Peyer's patch (tissue), 4 donors: ENCODE results near the gene WDR18. TPM values are rescaled to one million over a fixed set of nuclear protein-coding genes. Genes with fewer than 3 reads are reported as not detected.

Experiments used
- DNase-seq, 3 donors: peaks; one replicate each; pipeline ENCODE4 v3.0.0-alpha.2; 2017 to 2019
- H3K27ac ChIP-seq, 4 donors: fragments of 200-600 bp; sonication (generic); one replicate each; pipeline ENCODE4 v1.5.1; 2016 to 2019
- H3K27me3 ChIP-seq, 2 donors: fragments of 200-600 bp; sonication (generic); one replicate each; pipeline ENCODE4 v1.5.1; 2019
- H3K36me3 ChIP-seq, 3 donors: fragments of 200-600 bp; sonication (generic); one replicate each; pipeline ENCODE4 v1.5.1; 2016 to 2019
- H3K4me1 ChIP-seq, 4 donors: fragments of 200-600 bp; sonication (generic); one replicate each; pipeline ENCODE4 v1.5.1; 2016 to 2019
- H3K4me3 ChIP-seq, 4 donors: fragments of 200-600 bp; sonication (generic); 1 replicate in 3 of 4; 2 replicates in 1 of 4; pipeline ENCODE4 v1.5.1; 2016 to 2019; ENCODE audit warnings: mild to moderate bottlenecking in 1 of 4
- H3K9me3 ChIP-seq, 4 donors: fragments of 200-600 bp; sonication (generic); one replicate each; pipeline ENCODE4 v1.5.1; 2016 to 2019; ENCODE audit warnings: mild to moderate bottlenecking in 1 of 4
- CTCF ChIP-seq, 6 experiments: fragments of 450-650 bp in 4 of 6; fragments of 200-600 bp in 2 of 6; sonication (generic) in 1 of 6; IDR thresholded peaks; one replicate each; pipeline ENCODE4 v1.5.1; 2017 to 2019; ENCODE audit warnings: antibody characterized with exemption in 6 of 6, mild to moderate bottlenecking in 3 of 6, moderate library complexity in 1 of 6
- POLR2A ChIP-seq, 2 donors: fragments of 450-650 bp; IDR thresholded peaks; one replicate each; pipeline ENCODE4 v1.5.1; 2017; ENCODE audit warnings: antibody characterized with exemption in 2 of 2, mild to moderate bottlenecking in 2 of 2, moderate library complexity in 2 of 2
- total RNA-seq, 4 donors: library from RNA; depleted of rRNA; stranded (reverse); fragments of >200 nt; gene quantifications; one replicate each; pipeline ENCODE4 v1.1.0, GENCODE V29; 2016

WDR18 gene
- total RNA-seq, 4 donors from 2014 or later: 26.4 to 58.8 (median 40.5) TPM

- TF ChIP-seq POLR2A (IDR thresholded peaks at IDR 0.05): no peak
- no peak for TF ChIP-seq CTCF (IDR thresholded peaks at IDR 0.05)
- Histone ChIP-seq H3K27me3 (no peaks in the 10 kb centered on the region), H3K9me3 (no peaks in the 10 kb centered on the region), H3K27ac (no peak overlapping the region), H3K4me1 (peaks cover 9 to 36% (median 13%) of the 10 kb centered on the region in 4 donors), H3K4me3 (no peak overlapping the region), H3K36me3 (no peaks in the 10 kb centered on the region)
- DNase-seq: no peak
Observed at GRCh38 chr19:943551-944170, 40.5 kb upstream of the WDR18 start.

GRCh38 chr19:944171-944567 is 40.0 kb upstream of the WDR18 start:
- Histone ChIP-seq H3K27me3 (no peaks in the 10 kb centered on the region), H3K27ac (peak overlapping the region in 1 of 4 donors; percentile 0), H3K36me3 (no peaks in the 10 kb centered on the region), H3K4me3 (peak overlapping the region in 2 of 4 donors; percentile 13 to 16), H3K4me1 (peaks cover 9 to 36% (median 13%) of the 10 kb centered on the region in 4 donors), H3K9me3 (no peaks in the 10 kb centered on the region)
- DNase-seq: peak in 2 of 3 donors; percentile 88 to 91
- TF ChIP-seq CTCF (IDR thresholded peaks at IDR 0.05): no peak
- no peak for TF ChIP-seq POLR2A (IDR thresholded peaks at IDR 0.05)

- DNase-seq: peak in 1 of 3 donors; percentile 52
- no peaks in the 10 kb centered on the region for H3K27me3 ChIP-seq
- peak overlapping the region in 1 of 4 donors; percentile 13 for H3K4me3 ChIP-seq
- no peaks in the 10 kb centered on the region for H3K36me3 ChIP-seq
- TF ChIP-seq CTCF (IDR thresholded peaks at IDR 0.05) (no peak), POLR2A (IDR thresholded peaks at IDR 0.05) (no peak)
- peaks cover 9 to 36% (median 13%) of the 10 kb centered on the region in 4 donors for H3K4me1 ChIP-seq
- no peaks in the 10 kb centered on the region for H3K9me3 ChIP-seq
- H3K27ac ChIP-seq: peak overlapping the region in 1 of 4 donors; percentile 0
Observed at GRCh38 chr19:944663-945241, 39.4 kb upstream of the WDR18 start.

GRCh38 chr19:945401-946252 is 38.5 kb upstream of the WDR18 start:
- H3K36me3 ChIP-seq: no peaks in the 10 kb centered on the region

More at GRCh38 chr19:945401-946252, 38.5 kb upstream of the WDR18 start:
- Histone ChIP-seq H3K4me3 (no peak overlapping the region), H3K4me1 (peaks cover 9 to 30% (median 13%) of the 10 kb centered on the region in 4 donors), H3K9me3 (no peaks in the 10 kb centered on the region), H3K27me3 (no peaks in the 10 kb centered on the region), H3K27ac (no peak overlapping the region)
- TF ChIP-seq POLR2A (IDR thresholded peaks at IDR 0.05) (no peak), CTCF (IDR thresholded peaks at IDR 0.05) (no peak)
- no peak for DNase-seq
